SKM-1 treated with dmso at 0.1 percent for 144 hours (cell line): ENCODE results near the gene ZC3H11A.
"Not testable (repeated sequence)": the region's sequence is repeated elsewhere in the genome, so short reads cannot be mapped to it uniquely, and the experiment has no call there.

Experiments used
- DNase-seq: peaks from one replicate; lab custom pipeline; 2025; ENCODE audit not compliant: unreplicated experiment; lab: John Stamatoyannopoulos, UW

ZC3H11A gene

DNA sequence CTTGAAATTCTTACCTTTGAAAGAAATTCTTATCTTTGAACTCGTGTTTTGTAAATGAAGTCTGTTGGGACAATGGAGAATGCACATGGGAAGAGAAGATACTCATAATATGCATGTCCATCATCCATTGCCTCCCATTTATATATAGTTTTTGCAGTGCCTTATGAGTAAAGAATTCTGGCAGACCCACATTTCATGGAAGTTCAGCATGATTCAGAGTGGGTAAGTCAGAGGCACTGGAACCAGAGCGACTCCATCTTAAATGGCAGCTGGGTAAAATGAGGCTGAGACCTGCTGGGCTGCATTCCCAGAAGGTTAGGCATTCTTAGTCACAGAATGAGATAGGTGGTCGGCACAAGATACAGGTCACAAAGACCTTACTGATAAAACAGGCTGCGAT lies 16.6 kb upstream of the ZC3H11A start:
- no peak for DNase-seq

DNA sequence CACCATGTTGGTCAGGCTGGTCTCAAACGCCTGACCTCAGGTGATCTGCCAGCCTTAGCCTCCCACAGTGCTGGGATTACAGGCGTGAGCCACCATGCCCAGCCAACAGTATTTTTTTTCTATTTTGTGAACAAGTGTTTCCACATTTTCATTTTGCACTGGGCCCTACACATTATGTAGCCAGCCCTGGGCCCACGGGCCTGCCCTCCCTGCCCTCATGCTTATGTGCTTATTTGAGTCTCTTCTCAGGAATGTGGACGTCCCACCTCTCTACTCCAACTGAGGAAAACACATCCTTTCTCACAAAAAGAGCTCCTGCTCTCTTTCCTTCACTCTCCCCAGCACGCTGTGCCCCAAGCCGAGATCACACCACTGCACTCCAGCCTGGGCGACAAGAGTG lies 13.5 kb upstream of the ZC3H11A start:
- DNase-seq = no peak

DNA sequence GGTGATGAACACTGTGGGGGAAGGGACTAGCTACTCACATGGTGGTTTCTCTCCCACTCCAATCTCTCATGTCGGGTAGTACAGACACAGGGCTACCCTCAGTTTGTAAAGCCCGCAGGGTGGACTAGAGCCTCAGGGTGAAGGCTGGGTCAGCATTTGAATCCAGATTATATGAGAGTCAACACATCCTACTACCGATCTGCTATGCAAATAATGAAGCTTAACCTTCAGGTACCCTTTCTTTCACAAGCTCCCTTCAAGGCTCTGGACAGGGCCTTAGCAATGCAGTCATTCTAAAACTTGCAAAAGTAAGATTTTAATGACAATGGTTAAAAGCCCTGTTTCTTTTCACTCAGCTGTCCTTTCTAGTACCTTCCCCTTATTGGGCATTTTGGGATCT lies 5.5 kb upstream of the ZC3H11A start:
- no peak for DNase-seq

DNA sequence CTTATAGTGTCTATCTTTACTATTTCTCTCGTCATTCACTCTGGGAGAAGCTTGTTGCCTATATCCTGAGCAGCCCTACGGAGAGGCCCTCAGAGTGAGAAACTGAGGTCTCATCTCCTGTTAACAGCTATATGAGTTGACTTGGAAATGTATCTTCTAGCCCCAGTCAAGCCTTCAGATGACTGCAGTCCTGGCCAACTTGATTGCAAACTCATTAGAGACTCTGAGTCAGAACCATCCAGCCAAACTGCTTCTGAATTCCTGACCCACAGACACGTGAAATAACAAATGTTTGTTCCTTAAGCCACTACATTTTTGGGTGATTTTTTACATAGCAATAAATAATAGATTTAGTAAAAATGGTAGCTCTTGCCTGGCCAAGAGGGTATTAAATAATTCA lies 3.9 kb upstream of the ZC3H11A start:
- no peak for DNase-seq

DNA sequence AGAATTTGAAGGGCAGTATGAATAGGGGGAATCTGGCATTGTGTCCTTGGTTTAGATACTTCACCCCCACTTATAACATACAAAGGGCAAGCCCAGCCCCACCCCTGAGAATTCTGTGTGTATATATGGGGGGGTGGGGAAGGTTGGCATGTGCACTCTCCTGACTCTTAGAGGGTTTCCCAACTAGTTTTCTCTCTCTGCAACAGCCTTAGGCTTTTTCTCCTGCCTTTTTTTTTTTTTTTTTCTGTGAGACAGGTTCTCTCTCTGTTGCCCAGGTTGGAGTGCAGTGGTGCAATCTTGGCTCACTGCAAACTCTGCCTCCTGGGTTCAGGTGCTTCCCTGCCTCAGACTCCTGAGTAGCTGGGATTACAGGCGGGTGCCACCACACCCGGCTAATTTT lies 2.9 kb upstream of the ZC3H11A start:
- no peak for DNase-seq

DNA sequence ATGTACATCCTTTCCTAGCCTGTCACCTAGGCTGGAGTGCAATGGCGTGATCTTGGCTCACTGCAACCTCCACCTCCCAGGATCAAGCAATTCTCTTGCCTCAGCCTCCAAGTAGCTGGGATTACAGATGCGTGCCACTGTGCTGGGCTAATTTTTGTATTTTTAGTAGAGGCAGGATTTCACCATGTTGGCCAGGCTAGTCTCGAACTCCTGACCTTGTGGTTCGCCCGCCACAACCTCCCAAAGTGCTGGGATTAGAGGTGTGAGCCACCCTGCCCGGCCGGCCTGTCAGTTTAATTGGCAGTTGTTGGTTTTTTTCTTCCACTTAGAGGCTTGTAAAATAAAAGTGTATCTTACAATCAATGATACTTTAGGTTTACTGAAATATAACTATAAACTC lies 1.9 kb upstream of the ZC3H11A start:
- not testable (repeated sequence) for DNase-seq

DNA sequence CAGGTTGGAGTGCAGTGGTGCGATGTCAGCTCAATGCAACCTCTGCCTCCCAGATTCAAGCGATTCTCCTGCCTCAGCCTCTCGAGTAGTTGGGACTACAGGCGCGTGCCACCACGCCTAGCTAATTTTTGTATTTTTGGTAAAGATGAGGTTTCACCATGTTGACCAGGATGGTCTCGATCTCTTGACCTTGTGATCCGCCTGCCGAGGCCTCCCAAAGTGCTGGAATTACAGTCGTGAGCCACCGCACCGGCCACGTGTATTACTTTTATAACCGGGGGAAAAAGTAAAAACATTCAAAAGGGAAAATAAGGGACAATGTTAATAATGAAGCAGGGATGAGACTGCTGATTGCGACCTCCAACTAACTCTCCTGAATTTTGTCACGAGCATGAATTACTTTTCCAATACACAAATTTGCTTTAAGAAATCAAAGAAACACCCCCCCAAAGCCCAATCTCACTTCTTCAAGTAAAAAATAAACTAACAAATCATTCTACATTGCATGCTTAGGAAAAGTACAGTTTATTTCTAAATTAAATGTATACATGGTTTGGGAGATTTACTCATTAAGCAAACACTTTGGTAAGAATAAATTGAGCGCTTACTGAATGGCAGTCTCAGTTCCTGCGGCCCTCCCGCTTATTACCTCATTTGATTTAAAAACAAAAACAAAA lies 521 bp upstream of the ZC3H11A start:
- DNase-seq = no peak

DNA sequence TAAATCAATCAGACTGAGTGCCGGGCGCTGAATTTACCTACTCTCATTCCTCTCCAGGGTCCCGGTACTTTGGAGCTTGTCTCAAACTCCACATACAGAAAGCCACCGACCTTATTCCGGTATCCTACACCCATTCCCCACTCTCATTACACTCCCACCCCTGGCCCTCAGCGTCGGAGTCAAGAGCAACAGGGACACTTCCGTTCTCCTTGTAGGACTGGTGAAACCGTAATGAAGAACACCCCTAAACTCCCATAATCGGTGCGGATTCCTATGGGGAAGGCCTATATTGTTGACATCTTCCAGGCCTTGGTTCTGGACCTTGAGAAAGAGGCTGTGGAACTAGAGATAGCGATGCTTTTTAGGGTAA lies 798 bp downstream of the ZC3H11A start:
- peak; percentile 39 for DNase-seq

DNA sequence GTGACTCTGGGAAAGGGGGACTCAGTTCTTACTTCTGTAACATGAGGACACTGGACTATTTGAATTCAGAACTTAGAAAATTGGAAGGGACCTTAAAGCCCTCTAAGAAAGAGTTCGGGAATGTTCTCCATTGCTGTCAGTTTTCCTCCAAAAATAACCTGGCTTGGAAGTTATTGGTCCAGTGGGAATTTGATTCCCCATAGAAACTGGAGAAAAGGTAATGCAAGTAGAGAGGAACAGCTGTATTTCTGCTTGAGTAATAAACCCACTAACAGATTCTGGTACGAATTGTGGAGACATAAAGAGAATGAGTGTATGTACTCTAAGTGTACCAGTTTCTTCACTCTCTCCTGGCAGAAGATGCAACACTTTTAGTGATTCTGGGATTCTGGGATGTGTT lies 1.8 kb downstream of the ZC3H11A start:
- no peak for DNase-seq

DNA sequence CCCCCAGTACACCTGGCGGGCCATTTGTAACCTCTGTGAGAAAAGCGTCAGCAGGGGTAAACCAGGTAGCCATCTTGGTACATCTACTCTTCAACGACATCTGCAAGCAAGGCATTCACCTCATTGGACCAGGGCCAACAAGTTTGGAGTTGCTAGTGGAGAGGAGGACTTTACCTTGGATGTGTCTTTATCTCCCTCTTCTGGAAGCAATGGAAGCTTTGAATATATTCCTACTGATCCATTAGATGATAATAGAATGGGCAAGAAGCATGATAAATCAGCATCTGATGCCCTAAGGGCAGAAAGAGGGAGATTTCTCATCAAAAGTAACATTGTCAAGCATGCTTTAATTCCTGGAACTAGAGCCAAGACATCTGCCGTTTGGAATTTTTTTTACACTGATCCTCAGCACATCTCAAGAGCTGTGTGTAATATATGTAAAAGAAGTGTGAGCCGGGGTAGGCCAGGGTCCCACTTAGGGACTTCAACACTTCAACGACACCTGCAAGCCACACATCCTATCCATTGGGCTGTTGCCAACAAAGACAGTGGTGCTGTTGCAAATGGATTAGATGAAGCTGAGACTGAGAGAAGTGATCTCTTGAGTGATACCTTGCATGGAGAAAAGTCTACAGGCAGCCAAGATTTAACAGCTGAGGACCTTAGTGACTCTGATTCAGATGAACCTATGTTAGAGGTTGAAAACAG lies 2.7 kb downstream of the ZC3H11A start:
- DNase-seq = no peak

DNA sequence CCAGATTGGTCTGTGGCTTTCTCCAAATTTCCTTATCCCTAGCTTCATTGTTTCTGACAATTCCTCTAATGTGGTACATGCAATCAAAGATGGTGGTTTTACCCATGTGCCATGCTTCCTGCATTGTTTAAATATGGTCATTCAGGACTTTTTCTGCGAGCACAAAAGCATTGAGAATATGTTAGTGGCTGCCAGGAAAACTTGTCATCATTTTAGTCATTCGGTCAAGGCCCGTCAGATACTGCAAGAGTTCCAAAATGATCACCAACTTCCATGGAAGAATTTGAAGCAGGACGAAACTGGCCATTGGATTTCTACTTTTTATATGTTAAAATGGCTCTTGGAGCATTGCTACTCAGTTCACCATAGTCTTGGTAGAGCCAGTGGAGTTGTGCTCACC lies 3.7 kb downstream of the ZC3H11A start:
- no peak for DNase-seq

DNA sequence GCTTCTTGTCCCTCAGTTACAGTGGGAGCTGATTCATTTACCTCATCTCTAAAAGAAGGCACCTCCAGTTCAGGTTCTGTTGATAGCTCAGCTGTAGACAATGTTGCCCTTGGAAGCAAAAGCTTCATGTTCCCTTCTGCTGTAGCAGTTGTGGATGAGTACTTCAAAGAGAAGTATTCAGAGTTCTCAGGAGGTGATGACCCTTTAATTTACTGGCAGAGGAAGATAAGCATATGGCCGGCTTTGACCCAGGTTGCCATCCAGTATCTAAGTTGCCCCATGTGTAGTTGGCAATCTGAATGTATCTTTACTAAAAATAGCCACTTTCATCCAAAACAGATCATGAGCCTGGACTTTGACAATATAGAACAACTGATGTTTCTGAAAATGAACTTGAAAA lies 4.5 kb downstream of the ZC3H11A start:
- no peak for DNase-seq

DNA sequence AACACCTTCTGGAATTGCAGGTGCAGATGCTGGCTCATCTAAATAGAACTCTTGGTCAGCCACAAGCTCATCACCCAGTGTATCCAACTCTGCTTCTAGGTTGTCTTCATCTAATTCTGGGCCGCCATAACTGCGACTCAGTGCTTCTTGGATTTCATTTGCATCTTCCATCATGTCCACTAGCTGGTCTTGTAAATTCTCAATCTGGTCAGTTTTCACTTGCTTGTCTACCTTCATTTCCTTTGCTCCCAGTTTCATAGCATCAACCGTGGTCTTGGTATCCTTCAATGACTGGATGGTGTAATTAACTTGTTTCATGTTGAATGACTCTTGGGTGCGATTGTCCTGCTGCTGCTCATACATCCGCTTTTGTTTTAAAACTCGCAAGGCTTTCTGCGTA lies 10.3 kb downstream of the ZC3H11A start:
- no peak for DNase-seq

DNA sequence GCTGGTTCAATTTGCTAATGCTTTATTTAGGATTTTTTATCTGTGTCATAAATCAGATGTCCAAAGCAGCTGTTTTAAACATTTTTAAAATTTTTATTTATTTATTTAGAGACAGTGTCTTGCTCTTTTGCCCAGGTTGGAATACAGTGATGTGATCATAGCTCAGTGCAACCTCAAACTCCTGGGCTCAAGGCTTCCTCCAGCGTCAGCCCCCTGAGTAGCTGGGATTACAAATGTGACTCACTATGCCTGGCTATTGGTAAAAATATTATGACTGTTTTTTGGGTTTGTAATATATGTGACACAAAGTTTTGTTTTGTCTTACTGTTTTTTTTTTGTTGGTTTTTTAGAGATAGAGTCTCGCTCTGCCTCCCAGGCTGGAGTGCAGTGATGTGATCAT lies 11.8 kb downstream of the ZC3H11A start:
- DNase-seq = no peak

DNA sequence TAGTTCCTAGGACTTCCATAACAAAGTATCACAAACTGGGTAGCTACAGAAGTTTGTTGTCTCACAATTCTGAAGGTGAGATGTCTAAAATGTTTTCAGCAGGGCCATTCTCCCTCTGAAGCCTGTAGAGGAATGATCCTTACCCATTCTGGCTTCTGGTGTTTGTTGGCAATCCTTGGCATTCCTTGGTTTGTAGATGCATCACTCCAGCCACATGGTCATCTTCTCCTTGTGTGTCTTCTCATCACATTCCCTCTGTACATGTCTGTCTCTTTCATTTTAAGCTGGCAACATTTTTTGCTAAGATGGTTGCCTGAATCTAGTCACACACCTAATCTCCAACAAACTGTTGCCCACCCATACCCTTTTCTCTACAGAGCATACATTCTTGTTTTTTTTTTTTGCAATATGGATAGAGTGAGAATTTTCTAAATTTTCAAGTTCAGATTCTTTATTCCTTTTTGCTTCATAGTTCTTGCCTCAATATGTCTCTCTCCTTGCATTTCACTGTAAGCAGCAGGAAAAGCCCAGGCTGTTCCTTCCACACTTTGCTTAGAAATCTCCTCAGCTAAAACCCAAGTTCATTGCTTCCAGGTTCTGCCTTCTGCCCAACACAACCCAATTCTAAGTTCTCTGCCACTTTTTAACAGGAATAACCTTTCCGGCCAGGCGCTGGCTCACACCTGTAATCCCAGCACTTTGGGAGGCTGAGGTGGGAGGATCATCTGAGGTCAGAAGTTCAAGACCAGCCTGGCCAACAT lies 18.3 kb downstream of the ZC3H11A start:
- DNase-seq = no peak

DNA sequence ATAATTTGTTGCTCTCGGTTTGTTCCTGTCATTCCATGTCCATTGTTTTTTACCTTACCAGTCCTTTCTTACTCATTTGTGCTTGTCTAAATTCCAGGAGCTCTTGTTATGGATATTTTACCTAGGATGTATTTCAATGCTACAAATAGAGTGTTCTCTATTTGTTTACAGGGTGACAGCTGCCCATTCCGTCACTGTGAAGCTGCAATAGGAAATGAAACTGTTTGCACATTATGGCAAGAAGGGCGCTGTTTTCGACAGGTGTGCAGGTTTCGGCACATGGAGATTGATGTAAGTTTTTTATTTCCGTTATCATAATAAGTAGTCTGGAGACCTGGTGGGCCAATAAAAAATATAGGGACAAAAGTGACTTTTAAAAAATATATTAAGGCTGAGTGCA lies 23.0 kb downstream of the ZC3H11A start:
- no peak for DNase-seq

DNA sequence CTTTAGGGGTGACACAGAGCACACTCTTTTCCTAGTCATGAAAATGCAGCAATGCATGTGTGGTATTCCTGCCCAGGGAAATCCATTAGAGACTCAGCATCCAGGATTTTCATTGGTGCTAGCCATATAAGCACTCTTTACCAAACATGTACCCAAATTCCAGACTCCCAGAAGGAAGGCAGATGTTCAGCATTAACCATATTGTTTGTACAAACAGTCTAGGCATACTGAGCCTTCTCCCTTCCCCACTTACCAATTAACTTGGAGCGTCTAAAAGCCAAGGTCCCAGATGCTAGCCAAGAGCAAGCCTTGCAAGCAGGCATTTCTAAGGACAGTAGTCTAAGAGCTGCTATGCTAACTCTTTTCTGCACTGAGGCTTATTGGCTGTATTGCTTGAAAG lies 27.9 kb downstream of the ZC3H11A start:
- DNase-seq = no peak

DNA sequence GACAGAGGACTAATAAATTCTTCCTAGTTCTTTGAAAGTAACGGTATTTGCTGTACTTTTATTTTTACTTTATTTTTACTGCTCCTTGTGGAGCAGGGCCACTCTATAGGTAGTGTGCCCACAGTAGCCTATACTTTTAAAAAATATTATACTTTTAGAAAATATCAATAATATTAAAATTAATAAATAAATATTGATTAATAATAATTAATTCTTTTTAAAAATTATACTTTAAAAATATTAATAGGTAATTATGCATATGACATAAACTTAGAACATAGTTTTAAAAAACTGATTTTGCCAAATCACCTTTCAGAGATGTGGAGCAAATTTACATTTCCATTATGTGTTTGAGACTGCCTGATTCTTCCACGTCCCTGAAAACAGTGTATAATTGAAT lies 30.8 kb downstream of the ZC3H11A start:
- no peak for DNase-seq

DNA sequence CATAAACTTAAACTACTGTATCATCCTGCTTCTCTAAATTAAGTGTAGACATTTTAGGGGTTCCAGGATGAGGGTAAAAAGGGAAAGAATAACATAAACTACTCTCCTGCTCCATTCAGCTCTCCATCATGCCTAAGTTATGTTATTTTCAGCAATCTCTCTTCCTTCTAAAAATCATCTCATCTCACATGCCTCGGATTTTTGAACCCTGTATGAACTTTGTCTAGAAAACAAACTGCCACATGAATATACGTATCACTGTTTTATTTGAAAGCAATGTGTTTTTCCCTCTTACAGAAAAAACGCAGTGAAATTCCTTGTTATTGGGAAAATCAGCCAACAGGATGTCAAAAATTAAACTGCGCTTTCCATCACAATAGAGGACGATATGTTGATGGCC lies 32.6 kb downstream of the ZC3H11A start:
- DNase-seq = no peak

DNA sequence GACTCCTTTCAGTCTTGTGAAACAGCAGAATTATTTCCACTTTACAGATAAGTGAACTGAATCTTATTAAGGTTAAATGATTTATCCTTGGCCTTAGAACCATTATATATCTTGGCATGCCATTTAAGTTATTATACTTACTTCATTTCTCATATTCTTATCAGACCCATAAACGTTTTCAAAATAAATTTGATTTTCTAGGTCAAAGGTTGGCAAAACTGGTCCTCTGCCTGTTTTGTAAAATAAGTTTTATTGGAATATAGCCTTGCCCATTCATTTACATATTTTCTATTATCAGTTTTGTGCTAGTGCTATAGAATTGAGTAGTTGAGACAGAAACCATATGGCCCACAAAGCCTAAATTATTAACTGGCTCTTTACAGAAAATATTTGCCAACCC lies 33.1 kb downstream of the ZC3H11A start:
- no peak for DNase-seq

DNA sequence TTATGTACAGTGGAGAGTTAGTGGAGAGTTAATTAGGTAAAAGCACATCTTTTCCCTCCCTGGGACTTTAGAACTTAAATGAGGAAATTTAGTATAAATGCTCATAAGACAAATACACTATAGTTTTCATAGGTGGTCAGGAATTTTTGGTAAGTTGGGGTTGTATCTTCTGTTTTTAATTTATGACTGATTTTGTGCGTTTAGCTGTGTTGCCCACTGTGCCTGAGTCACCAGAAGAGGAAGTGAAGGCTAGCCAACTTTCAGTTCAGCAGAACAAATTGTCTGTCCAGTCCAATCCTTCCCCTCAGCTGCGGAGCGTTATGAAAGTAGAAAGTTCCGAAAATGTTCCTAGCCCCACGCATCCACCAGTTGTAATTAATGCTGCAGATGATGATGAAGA lies 33.8 kb downstream of the ZC3H11A start:
- not testable (repeated sequence) for DNase-seq

DNA sequence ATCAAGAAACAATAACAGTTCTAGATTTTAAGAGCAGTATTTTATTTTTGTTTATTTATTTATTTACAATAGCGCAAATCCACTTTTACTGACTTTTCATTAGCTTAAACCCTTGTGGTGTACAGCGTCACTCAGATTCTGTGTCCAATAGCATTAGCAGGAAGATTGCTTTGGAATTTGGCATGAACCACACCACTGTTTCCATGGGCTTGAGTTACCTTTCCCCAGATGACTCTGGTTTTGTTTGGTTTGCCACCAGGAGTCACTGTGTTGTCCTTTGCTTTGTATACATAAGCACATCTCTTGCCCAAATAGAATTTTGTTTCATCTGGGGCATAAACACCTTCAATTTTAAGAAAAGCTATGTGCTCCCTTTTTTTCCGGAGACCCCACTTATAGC lies 40.1 kb downstream of the ZC3H11A start:
- no peak for DNase-seq
